Measurements from ENCODE around the gene VEGFA.

VEGFA gene

GRCh38 chr6:43724354-43724753 lies 45.7 kb upstream of the VEGFA start:
- TF ChIP-seq FOXP2 (optimal IDR thresholded peaks at IDR 0.05; ENCODE audit: borderline replicate concordance, extremely low read depth, extremely low read length, insufficient read depth) (no peak), REST (IDR thresholded peaks at IDR 0.05; ENCODE audit: insufficient read depth in 1 of 2, low read depth in 2 of 2, low read length in 2 of 2) (no peak), TAF1 (IDR thresholded peaks at IDR 0.05; ENCODE audit: borderline replicate concordance, insufficient read depth, low read length) (no peak), POLR2AphosphoS5 (IDR thresholded peaks at IDR 0.05; ENCODE audit: low read depth, low read length) (no peak), SIN3A (IDR thresholded peaks at IDR 0.05; ENCODE audit: borderline replicate concordance, insufficient read depth, low read length) (no peak)

GRCh38 chr6:43724914-43725642 lies 44.9 kb upstream of the VEGFA start:
- TF ChIP-seq SIN3A (IDR thresholded peaks at IDR 0.05; ENCODE audit: borderline replicate concordance, insufficient read depth, low read length) (no peak), FOXP2 (optimal IDR thresholded peaks at IDR 0.05; ENCODE audit: borderline replicate concordance, extremely low read depth, extremely low read length, insufficient read depth) (peak; percentile 94)

- no peak for TF ChIP-seq REST (IDR thresholded peaks at IDR 0.05; ENCODE audit: insufficient read depth in 1 of 2, low read depth in 2 of 2, low read length in 2 of 2)
- TF ChIP-seq POLR2AphosphoS5 (IDR thresholded peaks at IDR 0.05; ENCODE audit: low read depth, low read length): no peak
- no peak for TF ChIP-seq SIN3A (IDR thresholded peaks at IDR 0.05; ENCODE audit: borderline replicate concordance, insufficient read depth, low read length)
- TF ChIP-seq FOXP2 (optimal IDR thresholded peaks at IDR 0.05; ENCODE audit: borderline replicate concordance, extremely low read depth, extremely low read length, insufficient read depth): no peak
These were observed 44.1 kb upstream of the VEGFA start for GRCh38 chr6:43725643-43726580.

GRCh38 chr6:43727634-43728033 lies 42.4 kb upstream of the VEGFA start:
- no peak for TF ChIP-seq REST (IDR thresholded peaks at IDR 0.05; ENCODE audit: insufficient read depth in 1 of 2, low read depth in 2 of 2, low read length in 2 of 2)
- TF ChIP-seq POLR2AphosphoS5 (IDR thresholded peaks at IDR 0.05; ENCODE audit: low read depth, low read length): no peak
- no peak for TF ChIP-seq TAF1 (IDR thresholded peaks at IDR 0.05; ENCODE audit: borderline replicate concordance, insufficient read depth, low read length)
- no peak for TF ChIP-seq FOXP2 (optimal IDR thresholded peaks at IDR 0.05; ENCODE audit: borderline replicate concordance, extremely low read depth, extremely low read length, insufficient read depth)
- no peak for TF ChIP-seq SIN3A (IDR thresholded peaks at IDR 0.05; ENCODE audit: borderline replicate concordance, insufficient read depth, low read length)

- no peak for TF ChIP-seq POLR2AphosphoS5 (IDR thresholded peaks at IDR 0.05; ENCODE audit: low read depth, low read length)
- TF ChIP-seq TAF1 (IDR thresholded peaks at IDR 0.05; ENCODE audit: borderline replicate concordance, insufficient read depth, low read length): no peak
- no peak for TF ChIP-seq REST (IDR thresholded peaks at IDR 0.05; ENCODE audit: insufficient read depth in 1 of 2, low read depth in 2 of 2, low read length in 2 of 2)
- TF ChIP-seq FOXP2 (optimal IDR thresholded peaks at IDR 0.05; ENCODE audit: borderline replicate concordance, extremely low read depth, extremely low read length, insufficient read depth): no peak
- TF ChIP-seq SIN3A (IDR thresholded peaks at IDR 0.05; ENCODE audit: borderline replicate concordance, insufficient read depth, low read length): no peak
These were observed 41.4 kb upstream of the VEGFA start for GRCh38 chr6:43728586-43728985.

All from PFSK-1 (cell line).